HCT116 (cell line): ENCODE results near the gene SH3GL2. TPM values are rescaled to one million over a fixed set of nuclear protein-coding genes. Genes with fewer than 3 reads are reported as not detected.

ENCODE experiments used
- ATAC-seq: fragments of 200-7000 bp; cut with Tn5 transposase; 2 replicates; pipeline ENCODE4 v1.9.1; 2020; ENCODE audit warnings: mild to moderate bottlenecking, moderate library complexity
- BruUV-seq: library from RNA; stranded (reverse); fragments of 400-500 nt; replicated peaks from 2 replicates; lab custom pipeline; 2021; lab: Mats Ljungman, UMichigan
- CTCF ChIA-PET: fragments of 300-600 bp; sonication (Branson Sonifier 250); formaldehyde crosslinking; loops from one replicate; lab custom pipeline; 2021; ENCODE audit warnings: antibody characterized with exemption; lab: Charles Lee
- POLR2A ChIA-PET: fragments of 300-600, 350-600 bp; sonication (Branson Sonifier 250); formaldehyde crosslinking; loops from one replicate; lab custom pipeline; 2021; ENCODE audit warnings: antibody characterized with exemption; lab: Charles Lee
- RAD21 ChIA-PET, 2 experiments: fragments of 300-600 bp; sonication (Branson Sonifier 250); formaldehyde crosslinking; loops; one replicate each; lab custom pipeline; 2023; ENCODE audit warnings: low total read pairs in 2 of 2; ENCODE audit not compliant: uncharacterized antibody in 2 of 2, unreplicated experiment in 2 of 2, low non-redundant PET in 1 of 2; lab: Charles Lee
- DNase-seq: peaks from one replicate; pipeline ENCODE4 v3.0.0-alpha.2; 2010; ENCODE audit warnings: low read depth, low spot score
- H2AFZ ChIP-seq: fragments of 200-600 bp; shearing (Covaris generic), sonication (generic); 2 replicates; pipeline ENCODE4 v1.6.1; 2017; ENCODE audit warnings: low read depth, mixed run types, mixed read lengths, antibody characterized with exemption, low read length; ENCODE audit not compliant: poor library complexity, severe bottlenecking
- H3K27ac ChIP-seq: 2 replicates; pipeline ENCODE4 v1.5.1; 2012; ENCODE audit warnings: low read depth, low read length
- H3K27me3 ChIP-seq: fragments of 200-600 bp; sonication (generic); 2 replicates; pipeline ENCODE4 v1.6.1; 2016; ENCODE audit warnings: mixed run types, low read length, mixed read lengths; ENCODE audit not compliant: insufficient read depth
- H3K36me3 ChIP-seq, 2 experiments: fragments of 200-500 bp in 1 of 2; fragments of 200-600 bp in 1 of 2; sonication (Bioruptor generic) in 1 of 2; sonication (generic) in 1 of 2; 2 replicates each; pipeline versions ENCODE4 v1.5.1 to v1.6.1; 2014 to 2016; ENCODE audit warnings: low read length in 2 of 2, inconsistent platforms in 1 of 2, mixed read lengths in 1 of 2, mixed run types in 1 of 2; ENCODE audit not compliant: insufficient read depth in 2 of 2, control insufficient read depth in 1 of 2
- H3K4me1 ChIP-seq, 2 experiments: fragments of 200-600 bp in 1 of 2; sonication (generic) in 1 of 2; 2 replicates each; pipeline versions ENCODE4 v1.5.1 to v1.6.1; 2012 to 2017; ENCODE audit warnings: low read length in 2 of 2, inconsistent platforms in 1 of 2, mild to moderate bottlenecking in 1 of 2, mixed read lengths in 1 of 2, mixed run types in 1 of 2, moderate library complexity in 1 of 2; ENCODE audit not compliant: insufficient read depth in 2 of 2, control insufficient read depth in 1 of 2
- H3K4me2 ChIP-seq: fragments of 200-600 bp; sonication (generic); 2 replicates; pipeline ENCODE4 v1.6.1; 2017; ENCODE audit warnings: mixed run types, low read length, mixed read lengths
- H3K4me3 ChIP-seq, 2 experiments: fragments of 200-600 bp in 1 of 2; sonication (generic) in 1 of 2; replicated peaks in 1 of 2; 2 replicates each; pipeline ENCODE4 v1.5.1; 2011 to 2016; ENCODE audit warnings: low read length in 2 of 2, control low read depth in 1 of 2, low read depth in 1 of 2, mild to moderate bottlenecking in 1 of 2, mixed read lengths in 1 of 2, mixed run types in 1 of 2
- H3K79me2 ChIP-seq: fragments of 200-600 bp; sonication (generic); 2 replicates; pipeline ENCODE4 v1.6.1; 2017; ENCODE audit warnings: mild to moderate bottlenecking, mixed run types, low read length, moderate library complexity, mixed read lengths; ENCODE audit not compliant: insufficient read depth
- H3K9ac ChIP-seq: fragments of 200-600 bp; sonication (generic); 2 replicates; pipeline ENCODE4 v1.6.1; 2016; ENCODE audit warnings: low read length, mixed read lengths
- H3K9me2 ChIP-seq: fragments of 200-600 bp; sonication (generic), shearing (Covaris generic); 2 replicates; pipeline ENCODE4 v1.6.1; 2017; ENCODE audit warnings: mixed run types, mild to moderate bottlenecking, moderate library complexity; ENCODE audit not compliant: insufficient read depth
- H3K9me3 ChIP-seq, 2 experiments: fragments of 200-500 bp in 1 of 2; fragments of 200-600 bp in 1 of 2; sonication (Bioruptor generic) in 1 of 2; sonication (generic) in 1 of 2; 2 replicates each; pipeline ENCODE4 v1.6.1; 2014 to 2017; ENCODE audit warnings: low read length in 2 of 2, mixed read lengths in 2 of 2, inconsistent platforms in 1 of 2, low read depth in 1 of 2, mild to moderate bottlenecking in 1 of 2, mixed run types in 1 of 2, moderate library complexity in 1 of 2; ENCODE audit not compliant: control insufficient read depth in 1 of 2, insufficient read depth in 1 of 2
- H4K20me1 ChIP-seq: fragments of 200-600 bp; sonication (generic), shearing (Covaris generic); 2 replicates; pipeline ENCODE4 v1.6.1; 2017; ENCODE audit warnings: mixed run types, mild to moderate bottlenecking, moderate library complexity; ENCODE audit not compliant: insufficient read depth
- CEBPB ChIP-seq: IDR thresholded peaks from 2 replicates; pipeline ENCODE4 v1.6.1; 2012; ENCODE audit warnings: low read depth
- EGR1 ChIP-seq: IDR thresholded peaks from 2 replicates; pipeline ENCODE4 v1.6.1; 2012; ENCODE audit warnings: low read depth
- EZH2 ChIP-seq: fragments of 200-600 bp; sonication (generic); IDR thresholded peaks from 2 replicates; pipeline ENCODE4 v1.6.1; 2017; ENCODE audit warnings: antibody characterized with exemption, mixed run types
- JUND ChIP-seq: IDR thresholded peaks from 2 replicates; pipeline ENCODE4 v1.6.1; 2012
- MAX ChIP-seq: IDR thresholded peaks from 2 replicates; pipeline ENCODE4 v1.6.1; 2012
- POLR2A ChIP-seq: IDR thresholded peaks from 2 replicates; pipeline ENCODE4 v1.7.0; 2011; ENCODE audit warnings: borderline replicate concordance; ENCODE audit not compliant: insufficient read depth, insufficient read length; ENCODE audit errors: extremely low read depth
- POLR2AphosphoS5 ChIP-seq: IDR thresholded peaks from 2 replicates; pipeline ENCODE4 v1.6.1; 2011; ENCODE audit warnings: mild to moderate bottlenecking, low read depth, low read length, moderate library complexity
- RAD21 ChIP-seq: IDR thresholded peaks from 2 replicates; pipeline ENCODE4 v1.6.1; 2012; ENCODE audit warnings: low read depth, mild to moderate bottlenecking
- SRF ChIP-seq: IDR thresholded peaks from 2 replicates; pipeline ENCODE4 v1.6.1; 2012; ENCODE audit warnings: low read depth
- YY1 ChIP-seq: IDR thresholded peaks from 2 replicates; pipeline ENCODE4 v1.6.1; 2011; ENCODE audit warnings: low read length, low read depth, moderate library complexity, mild to moderate bottlenecking; ENCODE audit not compliant: insufficient replicate concordance; ENCODE audit errors: extremely low read depth
- ZBTB33 ChIP-seq: IDR thresholded peaks from 2 replicates; pipeline ENCODE4 v1.6.1; 2011; ENCODE audit warnings: mild to moderate bottlenecking, low read length, moderate library complexity; ENCODE audit not compliant: insufficient replicate concordance; ENCODE audit errors: extremely low read depth
- intact Hi-C: fragments of 100-400 bp; cut with micrococcal nuclease; formaldehyde crosslinking; loops from 2 replicates; pipeline ENCODE4 v1.10.0; 2022
- total RNA-seq: library from RNA; stranded (reverse); gene quantifications from one replicate; pipeline ENCODE4 v1.2.1, GENCODE V29; 2021; ENCODE audit not compliant: unreplicated experiment

The SH3GL2 gene
- total RNA-seq, 1 experiment from 2014 or later: not detected

- Histone ChIP-seq H3K36me3 (no peaks in the 10 kb centered on the region), H3K9ac (no peak overlapping the region), H2AFZ (no peak overlapping the region), H3K9me3 (no peaks in the 10 kb centered on the region), H3K4me1 (no peaks in the 10 kb centered on the region), H3K9me2 (no peaks in the 10 kb centered on the region), H3K4me2 (no peak overlapping the region), H3K79me2 (no peaks in the 10 kb centered on the region), H4K20me1 (no peaks in the 10 kb centered on the region), H3K27ac (no peak overlapping the region), H3K27me3 (no peaks in the 10 kb centered on the region), H3K4me3 (no peak overlapping the region)
- ChIA-PET POLR2A (no interaction called here), RAD21 (no interaction called here), CTCF (no interaction called here)
- ATAC-seq (no peak), DNase-seq (no peak)
- no TSS peak for BruUV-seq
- TF ChIP-seq RAD21: no peak
- TF ChIP-seq ZBTB33: no peak
- TF ChIP-seq SRF: no peak
- no peak for TF ChIP-seq POLR2AphosphoS5
- TF ChIP-seq JUND: no peak
- TF ChIP-seq EZH2: no peak
- no peak for TF ChIP-seq CEBPB
- TF ChIP-seq EGR1: no peak
- TF ChIP-seq YY1: no peak
- TF ChIP-seq POLR2A: no peak
- TF ChIP-seq MAX: no peak
- intact Hi-C loops: no loop called here
These were observed 116.6 kb downstream of the SH3GL2 start for GRCh38 chr9:17695482-17695881.
